Measurements from ENCODE around the gene NAA16. TPM values are rescaled to one million over a fixed set of nuclear protein-coding genes. Genes with fewer than 3 reads are reported as not detected.
"Not testable (repeated sequence)": the region's sequence is repeated elsewhere in the genome, so short reads cannot be mapped to it uniquely, and the experiment has no call there.

The NAA16 gene
- total and polyA plus RNA-seq, 2 of the 4 experiments (the other 2 are of a cell fraction), result 6.6 to 8.8 TPM

- BruUV-seq (replicated peaks), result not testable (repeated sequence)
Observed at GRCh38 chr13:41356385-41356648, 45.2 kb downstream of the NAA16 start.

More at GRCh38 chr13:41356385-41356648, 45.2 kb downstream of the NAA16 start:
- H3K4me1 ChIP-seq (ENCODE audit: control insufficient read depth, insufficient read depth, low read length); H4K20me1 ChIP-seq (ENCODE audit: insufficient read depth, low read length); H2AK9ac ChIP-seq (replicated peaks; ENCODE audit: low read depth, low read length, poor library complexity); DNase-seq; H4K91ac ChIP-seq (ENCODE audit: insufficient read depth, low read depth, low read length); dilution Hi-C loops (cut with HindIII; ENCODE audit: low sequenced_read_pairs, unreplicated experiment); H4K8ac ChIP-seq (ENCODE audit: low read depth in 2 of 2, low read length in 2 of 2); CTCF ChIA-PET; H2BK15ac ChIP-seq (ENCODE audit: low read depth, low read length); H3K27me3 ChIP-seq (ENCODE audit: control insufficient read depth, insufficient read depth, low read length); H3K9ac ChIP-seq (ENCODE audit: low read depth, low read length); H2BK5ac ChIP-seq (ENCODE audit: low read depth, low read length, poor library complexity, severe bottlenecking); H2BK20ac ChIP-seq (ENCODE audit: low read depth, low read length); H3K9me3 ChIP-seq (ENCODE audit: control insufficient read depth, insufficient read depth, low read length); H3K4ac ChIP-seq (ENCODE audit: low read depth, low read length); H3K4me3 ChIP-seq (ENCODE audit: insufficient read depth, low read depth, low read length); H3K27ac ChIP-seq (ENCODE audit: insufficient read depth, low read length); H4K5ac ChIP-seq (ENCODE audit: low read depth, low read length); H3K23ac ChIP-seq (ENCODE audit: low read depth, low read length); ATAC-seq (ENCODE audit: low read depth); H3K9me1 ChIP-seq (ENCODE audit: insufficient read depth, low read length); H3K18ac ChIP-seq (ENCODE audit: low read depth, low read length); in situ Hi-C loops (cut with MboI; ENCODE audit: low sequenced_read_pairs); H3K4me2 ChIP-seq (ENCODE audit: low read depth, low read length); H3K14ac ChIP-seq (replicated peaks; ENCODE audit: low read depth, low read length); H2AFZ ChIP-seq (replicated peaks; ENCODE audit: low read length, poor library complexity); H2AK5ac ChIP-seq (ENCODE audit: low read depth, low read length); POLR2A ChIA-PET (ENCODE audit: unreplicated experiment); H3K56ac ChIP-seq (ENCODE audit: extremely low read depth, insufficient read depth, low read length); H2BK120ac ChIP-seq (ENCODE audit: low read depth, low read length); intact Hi-C loops (cut with micrococcal nuclease): not testable (repeated sequence)
- Histone ChIP-seq H3K79me1 (ENCODE audit: low read depth in 1 of 2, low read length in 2 of 2) (peaks cover 8 to 34% of the 10 kb centered on the region in 2 experiments; a peak in 3 of 4 replicates), H3K36me3 (ENCODE audit: control insufficient read depth, insufficient read depth, low read length) (peaks cover 15% of the 10 kb centered on the region)
- no CpG with 5 or more reads among the region's 5 CpGs for WGBS, 2 experiments (ENCODE audit: extremely low coverage in 2 of 2, insufficient read length in 1 of 2)

Data from IMR-90 (cell line).